GM18867 (cell line): Measurements from ENCODE around the gene NBPF6.
"Not testable (repeated sequence)": the region's sequence is repeated elsewhere in the genome, so short reads cannot be mapped to it uniquely, and the experiment has no call there.

ENCODE experiments used
- ATAC-seq: cut with Tn5 transposase; IDR thresholded peaks from one replicate; pipeline ENCODE4 v1.9.1; 2021; ENCODE audit warnings: mild to moderate bottlenecking, moderate library complexity; ENCODE audit not compliant: unreplicated experiment

Gene NBPF6, protein sequence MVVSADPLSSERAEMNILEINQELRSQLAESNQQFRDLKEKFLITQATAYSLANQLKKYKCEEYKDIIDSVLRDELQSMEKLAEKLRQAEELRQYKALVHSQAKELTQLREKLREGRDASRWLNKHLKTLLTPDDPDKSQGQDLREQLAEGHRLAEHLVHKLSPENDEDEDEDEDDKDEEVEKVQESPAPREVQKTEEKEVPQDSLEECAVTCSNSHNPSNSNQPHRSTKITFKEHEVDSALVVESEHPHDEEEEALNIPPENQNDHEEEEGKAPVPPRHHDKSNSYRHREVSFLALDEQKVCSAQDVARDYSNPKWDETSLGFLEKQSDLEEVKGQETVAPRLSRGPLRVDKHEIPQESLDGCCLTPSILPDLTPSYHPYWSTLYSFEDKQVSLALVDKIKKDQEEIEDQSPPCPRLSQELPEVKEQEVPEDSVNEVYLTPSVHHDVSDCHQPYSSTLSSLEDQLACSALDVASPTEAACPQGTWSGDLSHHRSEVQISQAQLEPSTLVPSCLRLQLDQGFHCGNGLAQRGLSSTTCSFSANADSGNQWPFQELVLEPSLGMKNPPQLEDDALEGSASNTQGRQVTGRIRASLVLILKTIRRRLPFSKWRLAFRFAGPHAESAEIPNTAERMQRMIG

DNA sequence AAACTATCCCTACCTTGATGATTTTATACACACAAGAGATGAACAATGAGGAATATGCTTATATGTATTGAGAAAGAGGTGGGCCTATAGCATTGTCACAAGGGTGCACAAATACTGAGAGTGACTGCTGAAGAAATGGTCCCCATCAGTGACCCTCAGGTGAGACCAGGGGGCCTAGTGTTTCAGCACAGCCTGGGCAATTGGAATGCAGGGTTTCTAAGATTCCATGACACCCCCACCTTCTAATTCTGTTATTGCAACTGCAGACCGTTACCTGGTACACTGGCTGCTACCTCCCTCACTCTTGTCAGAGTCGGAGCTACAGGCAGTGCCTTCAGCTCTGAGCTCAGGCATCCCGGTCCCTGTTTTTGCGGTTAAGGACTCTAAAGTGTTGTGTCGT, at the start of gene NBPF6:
NBPF6 (plus strand) TSS at position 301 of the 400 bp plus-strand sequence. CDS start 259 bp downstream, outside the sequence.
- not testable (repeated sequence) for ATAC-seq

DNA sequence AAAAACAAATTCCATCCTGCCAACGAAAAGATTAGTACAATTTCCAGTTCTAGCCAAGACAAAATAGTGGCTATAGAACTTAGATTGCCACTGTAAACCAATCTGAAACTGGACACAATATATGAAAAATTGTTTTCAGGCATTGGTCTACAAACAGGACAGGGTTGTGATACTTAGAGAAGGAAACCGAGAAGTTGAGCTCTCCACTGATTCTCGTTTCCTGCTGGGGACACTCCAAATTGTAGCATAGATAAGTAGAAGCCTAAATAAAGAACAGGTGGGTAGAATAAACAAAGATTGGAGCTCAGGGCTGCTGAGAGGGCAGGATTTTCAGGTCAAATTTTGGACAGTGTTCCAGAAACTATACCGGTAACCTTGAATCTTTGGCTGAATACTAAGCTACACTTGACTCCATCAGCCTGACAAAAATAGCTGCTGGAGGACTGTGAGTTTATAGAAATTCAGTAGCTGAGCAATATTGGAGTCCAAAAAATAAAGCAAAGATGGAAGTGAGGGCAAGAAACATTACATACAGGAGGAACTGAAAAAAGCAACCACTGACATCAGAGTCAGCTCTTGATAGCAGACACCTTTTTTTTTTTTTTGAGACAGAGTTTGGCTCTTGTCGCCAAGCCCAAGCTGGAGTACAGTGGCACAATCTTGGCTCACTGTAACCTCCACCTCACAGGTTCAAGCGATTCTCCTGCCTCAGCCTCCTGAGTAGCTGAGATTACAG, 38.9 kb upstream of the NBPF6 start:
- ATAC-seq: peak; percentile 62

DNA sequence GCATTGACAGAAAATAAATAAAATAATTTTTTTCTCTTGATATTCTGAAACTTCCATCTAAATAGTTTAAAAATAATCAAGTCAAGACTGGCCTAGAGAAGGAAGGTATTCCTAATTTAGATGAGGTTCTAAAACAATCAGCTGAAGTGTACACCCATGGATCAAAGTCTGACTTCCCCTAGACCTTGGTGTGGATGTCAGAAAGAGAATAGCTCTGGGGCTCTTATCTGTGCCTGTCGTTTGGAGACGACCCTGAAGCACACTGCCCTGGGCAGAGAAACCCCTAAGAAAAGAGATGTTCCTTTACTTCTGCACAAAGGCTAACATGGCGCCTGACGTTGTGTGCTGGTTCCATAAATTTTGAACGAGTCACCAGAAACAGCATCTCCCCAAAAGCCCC, 30.0 kb upstream of the NBPF6 start:
- not testable (repeated sequence) for ATAC-seq

DNA sequence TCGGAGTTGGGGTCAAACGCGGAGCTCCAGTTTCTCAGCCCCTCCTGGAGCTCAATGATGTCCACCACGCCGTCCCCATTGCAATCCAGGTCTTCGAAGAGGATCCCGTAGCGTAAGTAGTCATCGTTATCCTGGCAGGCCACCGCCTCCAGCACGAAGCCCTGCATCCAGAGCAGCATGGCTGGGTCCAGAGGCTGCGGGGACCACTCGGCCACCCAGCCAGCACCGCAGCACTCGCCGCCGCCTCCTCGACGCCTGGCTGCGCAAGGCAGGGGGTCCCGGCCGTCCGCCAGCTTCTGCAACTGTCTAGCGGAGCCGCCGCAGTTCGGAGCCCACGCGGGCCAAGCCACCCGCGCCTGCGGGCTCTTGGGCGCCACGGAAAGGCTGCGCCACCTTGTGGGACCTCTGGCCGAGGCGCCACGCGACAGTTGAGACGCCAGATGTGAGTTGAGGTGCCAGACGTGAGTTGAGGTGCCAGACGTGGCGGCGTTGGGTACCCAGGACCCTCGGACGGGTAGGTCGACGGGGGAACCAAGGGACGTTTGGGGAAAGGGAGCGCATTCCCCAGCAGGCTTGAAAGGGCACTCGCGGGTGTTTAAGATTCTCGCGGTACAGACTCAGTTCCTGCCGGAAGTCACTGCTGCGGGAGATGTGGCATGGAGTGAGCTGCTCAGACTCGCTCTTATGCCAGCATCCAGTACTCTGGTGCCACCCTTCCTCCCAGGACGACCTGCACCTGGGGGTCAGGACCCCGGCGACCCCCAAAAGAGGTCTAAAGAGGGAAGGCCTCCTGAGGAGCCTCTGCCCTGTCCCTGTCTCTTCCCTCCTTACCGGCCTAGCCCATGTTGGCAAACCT, 28.9 kb upstream of the NBPF6 start:
- not testable (repeated sequence) for ATAC-seq

DNA sequence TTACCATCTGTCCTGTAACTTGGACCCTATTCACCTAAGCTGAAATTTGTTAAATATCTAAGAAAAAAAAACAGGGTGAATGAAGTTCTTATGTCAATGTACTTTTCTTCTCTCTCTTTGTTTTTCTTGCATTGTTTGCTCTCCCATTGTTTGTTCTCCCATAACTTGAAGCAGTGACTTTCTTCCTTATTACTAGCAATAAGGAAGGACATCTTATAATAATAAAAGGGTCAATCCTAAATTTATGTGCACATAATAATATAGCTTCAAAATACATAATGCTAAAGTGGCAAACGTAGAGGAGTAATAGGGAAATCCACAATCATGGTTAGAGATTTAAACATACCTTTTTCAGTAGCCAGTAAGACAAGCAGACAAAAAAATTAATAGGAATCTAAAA, 23.3 kb upstream of the NBPF6 start:
- ATAC-seq: not testable (repeated sequence)

DNA sequence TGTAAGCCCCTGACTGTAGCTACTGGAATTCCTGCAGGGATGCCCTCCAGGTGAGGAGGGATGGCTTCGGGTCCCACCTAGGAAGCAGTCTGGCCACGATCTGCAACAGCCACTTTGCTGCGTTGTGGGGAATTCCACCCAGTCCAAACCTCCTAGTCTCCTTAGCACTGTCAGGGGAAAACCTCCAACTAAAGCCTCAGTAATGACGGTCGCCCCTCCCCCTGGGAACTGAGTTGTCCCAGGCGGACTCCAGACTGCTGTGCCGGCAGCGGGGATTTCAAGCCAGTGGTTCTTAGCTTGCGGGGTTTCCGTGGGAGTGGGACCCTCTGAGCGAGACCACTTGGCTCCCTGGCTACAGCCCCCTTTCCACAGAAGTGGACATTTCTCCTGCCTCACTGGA, 18.1 kb upstream of the NBPF6 start:
- ATAC-seq: not testable (repeated sequence)

DNA sequence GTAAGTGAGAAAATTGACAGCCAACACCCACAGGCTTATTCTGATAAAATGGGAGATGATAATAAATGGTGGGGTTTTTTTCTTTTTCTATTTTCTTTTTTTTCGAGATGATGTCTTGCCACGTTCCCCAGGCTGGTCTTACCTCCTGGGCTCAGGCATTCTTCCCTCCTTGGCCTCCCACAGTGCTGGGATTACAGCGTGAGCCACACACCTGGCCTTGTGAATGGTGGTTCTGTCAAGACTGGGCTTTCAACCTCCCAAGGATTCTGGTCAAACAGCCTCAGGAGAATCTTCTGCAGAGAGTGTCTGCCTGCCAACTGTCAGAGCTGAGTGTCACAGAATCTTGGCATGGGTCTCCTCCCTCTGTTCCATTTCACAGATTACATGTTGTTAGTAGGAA, 16.7 kb upstream of the NBPF6 start:
- ATAC-seq: not testable (repeated sequence)

DNA sequence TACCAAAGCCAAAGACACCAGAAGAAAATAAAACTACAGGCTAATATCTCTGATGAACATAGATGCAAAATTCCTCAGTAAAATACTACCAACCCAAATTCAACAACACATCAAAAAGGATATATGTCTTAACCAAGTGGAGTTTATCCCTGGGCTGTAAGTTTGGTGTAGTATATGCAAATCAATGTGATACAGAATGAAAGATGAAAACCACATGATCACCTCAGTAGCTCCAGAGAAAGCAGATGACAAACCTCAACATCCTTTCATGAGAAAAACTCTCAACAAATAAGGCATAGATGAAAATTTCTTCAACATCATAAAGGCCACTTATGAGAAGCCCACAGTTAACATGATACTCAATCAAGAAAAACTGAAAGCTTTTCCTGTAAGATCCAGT, 11.6 kb upstream of the NBPF6 start:
- peak; percentile 86 for ATAC-seq

DNA sequence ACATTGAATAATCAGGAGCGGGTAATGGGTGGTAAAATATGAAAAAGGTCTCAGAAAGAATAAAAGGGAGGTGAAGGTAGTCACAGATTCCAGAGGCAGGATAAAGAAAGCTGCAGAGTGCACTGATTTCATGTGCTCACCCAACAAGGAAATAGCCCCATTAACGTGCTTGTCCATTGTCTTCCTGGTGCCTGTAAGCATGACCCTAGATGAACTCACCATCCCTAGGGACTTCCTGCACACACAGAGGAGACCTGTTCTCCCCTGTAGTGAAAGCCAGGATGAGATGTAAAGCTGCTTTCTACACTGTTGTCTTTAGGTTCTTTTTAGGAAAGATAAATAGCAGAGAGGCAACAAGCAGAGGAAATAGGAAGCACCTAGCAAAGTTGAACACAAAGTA, 4.4 kb downstream of the NBPF6 start:
- not testable (repeated sequence) for ATAC-seq

DNA sequence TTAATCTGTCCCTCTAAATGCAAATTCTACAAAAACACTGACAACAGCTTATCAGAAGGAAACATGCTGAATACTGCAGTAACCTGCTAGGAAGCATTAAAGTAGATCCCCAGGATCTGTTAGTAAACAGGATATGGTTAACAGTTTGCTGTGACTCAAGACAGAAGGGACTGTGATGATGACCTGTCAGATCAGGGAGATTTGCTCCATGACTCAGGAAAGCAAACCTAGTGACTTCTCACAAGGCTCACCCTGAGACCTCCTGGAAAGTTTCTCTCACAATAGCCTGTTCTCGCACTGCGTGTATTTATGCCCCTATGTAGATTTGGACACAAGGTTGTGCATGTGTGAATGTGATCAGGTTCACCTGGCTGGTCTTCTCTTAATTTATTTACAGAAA, 8.5 kb downstream of the NBPF6 start:
- ATAC-seq: not testable (repeated sequence)

DNA sequence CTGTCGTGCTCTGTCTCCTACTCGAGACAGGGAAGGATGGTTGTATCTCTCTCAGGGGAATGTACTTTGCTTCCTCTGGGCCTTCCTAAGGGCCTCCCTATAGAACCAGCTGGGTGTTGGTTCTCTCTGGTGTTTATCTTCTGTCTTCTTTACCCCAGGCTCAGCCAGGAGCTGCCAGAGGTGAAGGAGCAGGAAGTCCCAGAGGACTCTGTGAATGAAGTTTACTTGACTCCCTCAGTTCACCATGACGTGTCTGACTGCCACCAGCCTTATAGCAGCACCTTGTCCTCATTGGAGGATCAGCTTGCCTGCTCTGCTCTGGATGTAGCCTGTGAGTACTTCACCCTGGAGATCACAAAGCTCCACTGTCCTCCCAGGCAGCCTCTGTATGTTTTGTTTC, 11.6 kb downstream of the NBPF6 start:
- not testable (repeated sequence) for ATAC-seq

DNA sequence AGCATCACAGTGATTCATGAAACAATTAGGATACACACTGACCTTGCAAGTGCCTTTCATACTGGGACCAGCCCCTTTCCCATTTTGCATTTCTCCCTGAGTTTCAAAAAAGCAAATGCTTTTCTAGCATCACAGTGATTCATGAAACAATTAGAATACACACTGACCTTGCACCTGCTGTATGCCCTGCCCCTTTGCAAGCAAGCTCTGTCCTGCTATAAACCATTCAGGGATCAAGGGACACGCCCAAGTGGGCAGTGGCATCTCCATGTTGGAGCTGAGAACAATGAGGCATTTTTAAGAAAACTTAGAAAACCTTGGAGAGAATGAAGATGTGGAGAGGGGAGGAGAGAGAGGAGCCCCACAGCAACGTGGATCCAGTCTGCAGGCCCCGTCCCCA, 13.8 kb downstream of the NBPF6 start:
- ATAC-seq: not testable (repeated sequence)

DNA sequence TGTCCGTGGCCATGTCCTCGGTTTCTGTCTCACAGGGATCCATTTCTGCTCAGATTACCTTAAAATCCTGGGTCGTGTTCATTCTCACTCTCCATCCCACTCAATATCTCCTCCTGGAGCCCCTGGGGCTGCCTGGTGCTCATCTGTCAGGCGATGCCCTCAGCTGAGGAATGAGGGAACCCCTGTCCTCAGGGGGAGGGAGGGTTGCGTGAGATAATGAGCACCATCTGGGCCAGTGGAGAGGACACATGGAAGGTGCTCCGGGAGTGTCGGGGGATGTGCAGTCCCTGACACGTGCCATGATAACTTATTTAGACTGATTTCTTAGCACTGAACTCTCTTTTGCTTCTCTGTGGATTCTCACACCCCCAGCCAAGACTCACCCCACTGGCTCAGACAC, 16.0 kb downstream of the NBPF6 start:
- ATAC-seq: not testable (repeated sequence)

DNA sequence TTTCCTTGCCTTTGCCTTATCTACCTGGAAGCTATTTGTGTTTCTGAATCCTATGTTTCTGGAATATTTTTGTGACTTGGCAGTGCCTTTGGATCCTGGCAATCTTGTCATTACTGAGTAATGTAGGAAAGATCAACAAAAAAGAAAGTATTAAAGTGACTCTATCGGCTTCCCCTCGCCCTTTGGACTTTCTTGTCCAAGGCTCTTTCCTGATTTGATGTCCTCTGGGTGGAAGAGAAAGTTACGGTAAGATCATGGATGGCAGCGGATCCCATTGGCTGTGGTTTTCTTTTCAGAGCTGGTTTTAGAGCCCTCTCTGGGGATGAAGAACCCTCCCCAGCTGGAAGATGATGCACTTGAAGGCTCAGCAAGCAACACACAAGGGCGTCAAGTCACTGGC, 17.0 kb downstream of the NBPF6 start:
- ATAC-seq: not testable (repeated sequence)

DNA sequence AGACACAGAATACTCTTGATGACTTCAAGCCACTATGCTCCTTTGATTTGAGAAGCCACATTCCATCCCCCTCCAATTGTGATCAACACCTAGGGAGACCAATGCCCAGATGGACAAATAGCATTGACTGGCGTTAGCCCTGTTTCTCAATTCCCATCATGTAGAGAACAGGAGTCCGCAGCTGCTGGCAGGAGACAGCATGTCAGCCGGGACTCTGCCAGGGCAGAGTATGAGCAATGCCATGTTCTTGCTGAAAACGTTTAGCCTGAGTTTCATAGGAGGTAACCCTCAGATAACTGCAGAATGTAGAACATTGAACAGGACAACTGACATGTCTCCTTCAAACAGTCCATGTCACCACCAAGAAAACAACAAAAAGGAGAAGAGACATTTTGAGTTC, 20.6 kb downstream of the NBPF6 start:
- not testable (repeated sequence) for ATAC-seq

DNA sequence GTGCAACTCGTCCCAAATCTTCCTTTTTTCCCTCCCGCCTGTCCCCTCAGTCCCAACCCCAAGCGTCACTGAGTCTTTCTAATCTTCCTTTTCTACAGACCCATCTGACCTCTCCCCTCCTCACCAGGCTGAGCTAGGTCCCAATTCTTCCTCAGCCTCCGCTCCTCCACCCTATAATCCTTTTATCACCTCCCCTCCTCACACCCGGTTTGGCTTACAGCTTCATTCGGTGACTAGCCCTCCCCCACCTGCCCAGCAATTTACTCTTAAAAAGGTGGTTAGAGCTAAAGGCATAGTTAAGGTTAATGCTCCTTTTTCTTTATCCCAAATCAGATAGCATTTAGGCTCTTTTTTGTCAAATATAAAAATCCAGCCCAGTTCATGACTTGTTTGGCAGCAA, 24.4 kb downstream of the NBPF6 start:
- not testable (repeated sequence) for ATAC-seq

DNA sequence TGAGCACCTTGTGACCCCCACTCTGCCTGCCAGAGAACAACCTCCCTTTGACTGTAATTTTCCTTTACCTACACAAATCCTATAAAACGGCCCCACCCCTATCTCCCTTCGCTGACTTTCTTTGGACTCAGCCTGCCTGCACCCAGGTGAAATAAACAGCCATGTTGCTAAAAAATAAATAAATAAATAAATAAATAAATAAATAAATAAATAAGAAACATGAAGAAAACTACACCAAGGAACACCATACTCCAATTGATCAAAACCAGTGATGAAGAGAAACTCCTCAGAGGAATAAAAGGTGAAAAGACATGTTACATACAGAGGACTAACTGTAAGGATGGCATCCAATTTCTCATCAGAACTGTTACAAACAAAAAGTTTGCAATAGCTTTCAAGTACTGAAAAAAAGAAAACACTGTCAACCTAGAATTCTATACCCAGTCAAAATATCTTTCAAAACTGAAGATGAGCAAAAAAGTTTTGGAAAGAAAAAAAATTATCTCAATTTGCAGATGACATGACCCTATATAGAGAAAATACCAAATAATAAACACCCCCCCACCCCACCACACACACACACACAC, 28.4 kb downstream of the NBPF6 start:
- ATAC-seq: no peak

DNA sequence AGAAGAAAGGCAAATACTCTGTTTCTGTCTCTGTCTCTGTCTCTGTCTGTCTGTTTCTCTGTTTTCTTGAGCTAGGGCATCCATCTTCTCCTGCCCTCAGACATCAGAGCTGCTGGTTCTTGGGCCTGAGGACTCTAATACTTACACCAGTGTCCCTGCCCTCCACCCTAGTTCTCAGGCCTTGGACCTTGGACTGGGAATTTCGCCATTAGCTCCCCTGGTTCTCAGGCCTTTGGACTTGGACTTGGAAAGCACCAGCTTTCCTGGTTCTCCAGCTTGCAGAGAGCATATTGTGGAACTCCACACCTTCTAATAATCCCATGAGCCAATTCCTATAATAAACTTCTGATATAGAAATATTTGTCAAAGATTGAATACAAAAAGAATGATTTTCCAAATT, 32.6 kb downstream of the NBPF6 start:
- no peak for ATAC-seq

DNA sequence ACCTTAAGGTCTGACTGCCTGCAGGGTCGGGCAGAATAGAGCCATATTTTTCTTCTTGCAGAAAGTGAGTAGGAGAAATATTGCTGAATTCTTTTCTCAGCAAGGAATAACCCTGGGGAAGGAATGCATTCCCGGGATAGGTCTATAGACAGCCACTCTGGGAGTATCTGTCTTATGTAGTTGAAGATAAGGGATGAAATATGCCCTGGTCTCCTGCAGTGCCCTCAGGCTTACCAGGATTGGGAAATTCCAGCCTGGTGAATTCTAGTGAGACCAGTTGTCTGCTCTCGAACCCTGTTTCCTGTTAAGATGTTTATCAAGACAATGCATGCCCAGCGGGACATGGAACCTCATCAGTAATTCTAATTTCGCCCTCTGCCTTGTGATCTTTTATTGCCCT, 35.8 kb downstream of the NBPF6 start:
- ATAC-seq: not testable (repeated sequence)

DNA sequence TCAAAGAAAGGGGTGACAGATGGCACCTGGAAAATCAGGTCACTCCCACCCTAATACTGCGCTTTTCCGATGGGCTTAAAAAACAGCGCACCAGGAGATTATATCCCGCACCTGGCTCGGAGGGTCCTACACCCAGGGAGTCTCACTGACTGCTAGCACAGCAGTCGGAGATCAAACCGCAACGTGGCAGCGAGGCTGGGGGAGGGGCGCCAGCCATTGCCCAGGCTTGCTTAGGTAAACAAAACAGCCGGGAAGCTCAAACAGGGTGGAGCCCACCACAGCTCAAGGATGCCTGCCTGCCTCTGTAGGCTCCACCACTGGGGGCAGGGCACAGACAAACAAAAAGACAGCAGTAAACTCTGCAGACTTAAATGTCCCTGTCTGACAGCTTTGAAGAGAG, 36.6 kb downstream of the NBPF6 start:
- ATAC-seq: not testable (repeated sequence)
